Tibial nerve (tissue), 3 donors: ENCODE data around the gene TTPAL.

Source experiments
- CTCF ChIP-seq, 5 experiments: fragments of 200-600 bp in 3 of 5; fragments of 450-650 bp in 2 of 5; sonication (generic) in 3 of 5; IDR thresholded peaks; one replicate each; pipeline ENCODE4 v1.5.1; 2016 to 2019; ENCODE audit warnings: antibody characterized with exemption in 5 of 5, mild to moderate bottlenecking in 3 of 5, moderate library complexity in 2 of 5
- POLR2A ChIP-seq, 2 donors: fragments of 450-650 bp; IDR thresholded peaks; one replicate each; pipeline ENCODE4 v1.6.1; 2017; ENCODE audit warnings: antibody characterized with exemption in 2 of 2, mild to moderate bottlenecking in 2 of 2, moderate library complexity in 2 of 2

GRCh38 chr20:44537993-44538392 is 62.3 kb downstream of the TTPAL start:
- TF ChIP-seq CTCF (IDR thresholded peaks at IDR 0.05) = no peak
- TF ChIP-seq POLR2A (IDR thresholded peaks at IDR 0.05) = no peak
